Mesendoderm (in vitro differentiated cells): ENCODE data around the gene LYZL1.

Experiments
- DNase-seq: peaks from one replicate; pipeline ENCODE4 v3.0.0; 2013
- H2AK5ac ChIP-seq: 2 replicates; pipeline ENCODE4 v1.6.1; 2013; ENCODE audit warnings: low read length, inconsistent platforms
- H2BK120ac ChIP-seq: 2 replicates; pipeline ENCODE4 v1.6.1; 2013; ENCODE audit warnings: low read depth, mild to moderate bottlenecking, low read length, moderate library complexity, mixed read lengths
- H2BK15ac ChIP-seq: replicated peaks from 2 replicates; pipeline ENCODE4 v1.6.1; 2013; ENCODE audit warnings: low read depth, mild to moderate bottlenecking, moderate library complexity
- H2BK5ac ChIP-seq: 2 replicates; pipeline ENCODE4 v1.6.1; 2013; ENCODE audit warnings: low read length, inconsistent platforms
- H3K18ac ChIP-seq: 2 replicates; pipeline ENCODE4 v1.6.1; 2013; ENCODE audit warnings: mild to moderate bottlenecking, low read length, mixed read lengths
- H3K23ac ChIP-seq: one replicate; pipeline ENCODE4 v1.6.1; 2013; ENCODE audit warnings: low read length
- H3K27ac ChIP-seq: 2 replicates; pipeline ENCODE4 v1.5.1; 2013; ENCODE audit warnings: low read depth, mild to moderate bottlenecking, inconsistent platforms, low read length, moderate library complexity
- H3K27me3 ChIP-seq: 2 replicates; pipeline ENCODE4 v1.6.1; 2013; ENCODE audit warnings: low read length, control low read depth, mild to moderate bottlenecking, inconsistent platforms; ENCODE audit not compliant: insufficient read depth, poor library complexity
- H3K36me3 ChIP-seq: 2 replicates; pipeline ENCODE4 v1.6.1; 2013; ENCODE audit warnings: low read length, inconsistent platforms; ENCODE audit not compliant: control insufficient read depth, insufficient read depth
- H3K4ac ChIP-seq: one replicate; pipeline ENCODE4 v1.6.1; 2013; ENCODE audit warnings: low read depth, mild to moderate bottlenecking, low read length, moderate library complexity
- H3K4me1 ChIP-seq: 2 replicates; pipeline ENCODE4 v1.6.1; 2013; ENCODE audit warnings: low read depth, low read length, inconsistent platforms; ENCODE audit not compliant: control insufficient read depth
- H3K4me2 ChIP-seq: 2 replicates; pipeline ENCODE4 v1.6.1; 2013; ENCODE audit warnings: low read length
- H3K4me3 ChIP-seq: 2 replicates; pipeline ENCODE4 v1.5.1; 2013; ENCODE audit warnings: mild to moderate bottlenecking, low read length
- H3K56ac ChIP-seq: one replicate; pipeline ENCODE4 v1.6.1; 2013; ENCODE audit warnings: low read length
- H3K79me1 ChIP-seq: 2 replicates; pipeline ENCODE4 v1.6.1; 2013; ENCODE audit warnings: low read length, inconsistent platforms
- H3K79me2 ChIP-seq: 2 replicates; pipeline ENCODE4 v1.6.1; 2013; ENCODE audit warnings: mild to moderate bottlenecking, low read length; ENCODE audit not compliant: control insufficient read depth, insufficient read depth
- H3K9ac ChIP-seq: 2 replicates; pipeline ENCODE4 v1.6.1; 2013; ENCODE audit warnings: low read length, inconsistent platforms
- H4K5ac ChIP-seq: one replicate; pipeline ENCODE4 v1.6.1; 2013; ENCODE audit warnings: low read length
- H4K8ac ChIP-seq: one replicate; pipeline ENCODE4 v1.6.1; 2013; ENCODE audit warnings: low read depth, mild to moderate bottlenecking, control low read depth, low read length, moderate library complexity
- WGBS: extraction: QIAGEN DNeasy Blood & Tissue Kit; methylation state at CpG from one replicate; pipeline ENCODE4 v1.1.7; 2013; ENCODE audit warnings: low lambda C conversion rate, missing lambda C conversion rate; ENCODE audit not compliant: insufficient coverage; ENCODE audit errors: extremely low coverage; 5-methylcytosine and 5-hydroxymethylcytosine counted together

LYZL1 gene

DNA sequence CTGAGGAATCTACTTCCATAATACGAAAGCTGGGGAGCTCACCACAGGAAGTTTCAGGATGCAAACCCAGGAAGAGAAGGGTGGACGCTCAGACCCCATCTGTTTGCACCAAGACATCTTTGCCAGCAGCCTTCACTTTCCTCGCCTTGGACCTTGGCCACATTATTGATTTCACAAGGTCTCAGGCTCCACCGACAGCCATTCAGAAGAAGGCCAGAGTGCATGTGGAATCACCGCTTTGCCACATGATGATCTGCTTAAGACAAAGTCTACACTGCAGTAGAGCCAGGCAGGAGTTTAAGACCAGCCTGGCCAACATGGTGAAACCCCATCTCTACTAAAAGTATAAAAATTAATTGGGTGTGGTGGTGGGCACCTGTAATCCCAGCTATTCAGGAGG, 60.0 kb downstream of the LYZL1 start:
- Histone ChIP-seq H2AK5ac (no peak overlapping the region), H3K4ac (no peak overlapping the region)

DNA sequence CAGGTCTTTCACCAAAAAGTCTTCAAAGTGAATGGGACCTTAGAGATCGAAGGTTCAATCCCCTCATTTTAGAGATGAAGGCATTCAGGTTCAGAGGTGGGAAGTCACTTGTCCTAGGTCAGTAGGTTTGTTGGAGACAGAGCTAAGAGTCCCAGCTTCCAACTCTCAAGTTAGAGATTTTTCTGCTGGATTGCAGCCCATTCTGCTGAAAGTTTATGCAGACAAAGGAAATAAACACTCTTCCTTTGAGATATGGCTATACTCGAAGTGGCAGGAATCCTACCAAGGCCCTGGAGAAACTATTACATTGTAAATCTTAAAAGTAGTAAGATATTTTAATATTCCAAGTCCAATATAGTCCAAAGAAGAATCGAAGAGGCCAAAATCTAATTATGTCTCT, 64.4 kb downstream of the LYZL1 start:
- Histone ChIP-seq H2BK5ac (no peak overlapping the region), H3K27ac (no peak overlapping the region), H3K18ac (no peak overlapping the region), H3K4me1 (no peaks in the 10 kb centered on the region), H2BK15ac (no peak overlapping the region), H3K79me1 (no peaks in the 10 kb centered on the region), H3K36me3 (no peaks in the 10 kb centered on the region), H3K4ac (no peak overlapping the region), H3K9ac (no peak overlapping the region), H2AK5ac (no peak overlapping the region), H3K27me3 (no peaks in the 10 kb centered on the region), H4K5ac (no peak overlapping the region), H3K56ac (no peak overlapping the region), H3K4me2 (no peak overlapping the region), H3K4me3 (no peak overlapping the region), H3K79me2 (no peaks in the 10 kb centered on the region), H3K23ac (no peak overlapping the region), H2BK120ac (no peak overlapping the region), H4K8ac (no peak overlapping the region)
- no CpG with 5 or more reads among the region's 3 CpGs for WGBS
- no peak for DNase-seq

More for the DNA sequence above, 60.0 kb downstream of the LYZL1 start:
- H3K4me2 ChIP-seq: no peak overlapping the region
- H3K18ac ChIP-seq: no peak overlapping the region
- H3K27me3 ChIP-seq: no peaks in the 10 kb centered on the region
- no CpG with 5 or more reads among the region's 5 CpGs for WGBS
- H3K36me3 ChIP-seq: no peaks in the 10 kb centered on the region
- no peak overlapping the region for H2BK5ac ChIP-seq
- H3K23ac ChIP-seq: no peak overlapping the region
- H3K79me2 ChIP-seq: no peaks in the 10 kb centered on the region
- no peaks in the 10 kb centered on the region for H3K4me1 ChIP-seq
- H4K8ac ChIP-seq: no peak overlapping the region
- H2BK120ac ChIP-seq: no peak overlapping the region
- no peak overlapping the region for H3K56ac ChIP-seq
- no peak overlapping the region for H3K9ac ChIP-seq
- no peak overlapping the region for H3K27ac ChIP-seq
- H4K5ac ChIP-seq: no peak overlapping the region
- H3K4me3 ChIP-seq: no peak overlapping the region
- H3K79me1 ChIP-seq: no peaks in the 10 kb centered on the region
- no peak overlapping the region for H2BK15ac ChIP-seq
- no peak for DNase-seq

DNA sequence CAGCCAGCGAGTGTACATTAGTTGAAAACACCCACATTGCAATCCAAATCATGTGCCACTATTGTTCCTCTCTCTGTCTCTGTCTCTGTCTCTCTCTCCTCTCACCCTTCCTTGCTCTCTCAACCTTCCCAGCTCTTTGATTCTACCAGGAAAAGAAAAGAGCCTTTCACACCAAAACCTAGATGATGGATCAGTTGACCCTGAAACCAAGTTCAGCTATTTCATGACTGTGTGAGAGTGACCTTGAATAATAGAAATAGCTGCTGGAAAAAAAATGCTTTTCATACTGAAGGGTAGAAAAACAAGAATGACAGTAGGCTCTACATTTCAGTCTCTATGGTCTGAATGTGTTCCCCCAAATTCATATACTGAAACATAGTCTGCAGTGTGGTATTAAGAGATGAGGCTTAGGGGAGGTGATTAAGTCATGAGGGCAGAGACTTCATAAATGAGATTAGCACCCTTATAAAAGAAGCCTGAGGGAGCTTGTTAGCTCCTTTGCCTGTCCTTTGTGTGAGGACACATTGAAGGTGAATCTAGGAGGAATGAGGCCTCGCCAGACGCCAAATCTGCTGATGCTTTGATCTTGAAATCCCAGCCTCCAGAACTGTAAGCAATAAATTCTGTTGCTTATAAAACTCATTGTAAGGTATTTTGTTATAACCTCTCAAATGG, 65.2 kb downstream of the LYZL1 start:
- no peak for DNase-seq
- Histone ChIP-seq H4K8ac (no peak overlapping the region), H3K23ac (no peak overlapping the region), H3K9ac (no peak overlapping the region), H2AK5ac (no peak overlapping the region), H2BK5ac (no peak overlapping the region), H3K27me3 (no peaks in the 10 kb centered on the region), H3K79me2 (no peaks in the 10 kb centered on the region), H3K4me1 (no peaks in the 10 kb centered on the region), H3K79me1 (no peaks in the 10 kb centered on the region), H3K18ac (no peak overlapping the region), H3K4me3 (no peak overlapping the region), H3K4me2 (no peak overlapping the region), H3K36me3 (no peaks in the 10 kb centered on the region), H2BK120ac (no peak overlapping the region), H4K5ac (no peak overlapping the region), H2BK15ac (no peak overlapping the region), H3K4ac (no peak overlapping the region), H3K56ac (no peak overlapping the region), H3K27ac (no peak overlapping the region)
- WGBS: no CpG with 5 or more reads among the region's 3 CpGs

DNA sequence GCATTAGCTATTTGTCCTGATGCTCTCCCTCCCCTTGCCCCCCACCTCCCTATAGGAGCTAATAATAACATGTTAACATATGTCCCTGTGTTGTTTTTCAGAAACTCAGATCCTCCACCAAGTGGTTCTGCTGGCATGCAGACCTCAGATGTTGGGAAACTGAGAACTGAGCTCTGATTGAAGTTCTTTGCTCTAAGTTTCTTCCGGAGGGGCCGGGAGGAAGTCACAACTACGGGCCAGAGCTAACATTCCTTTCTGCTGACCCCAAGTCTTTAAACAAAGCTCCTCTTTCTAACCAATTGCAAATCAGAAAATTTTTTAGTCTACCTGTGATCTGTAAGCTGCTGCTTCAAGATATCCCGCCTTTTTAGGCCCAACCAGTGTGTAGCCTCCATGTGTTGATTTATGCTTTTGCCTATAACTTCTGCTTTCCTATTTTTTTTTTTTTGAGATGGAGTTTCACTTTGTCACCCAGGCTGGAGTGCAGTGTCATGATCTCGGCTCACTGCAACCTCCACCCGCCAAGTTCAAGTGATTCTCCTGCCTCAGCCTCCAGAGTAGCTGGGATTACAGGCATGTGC, 66.6 kb downstream of the LYZL1 start:
- no peaks in the 10 kb centered on the region for H3K79me1 ChIP-seq
- H3K27me3 ChIP-seq: no peaks in the 10 kb centered on the region
- H3K79me2 ChIP-seq: no peaks in the 10 kb centered on the region
- H3K9ac ChIP-seq: no peak overlapping the region
- H2BK5ac ChIP-seq: no peak overlapping the region
- no peak overlapping the region for H2AK5ac ChIP-seq
- DNase-seq: no peak
- no peak overlapping the region for H3K23ac ChIP-seq
- H3K4me3 ChIP-seq: no peak overlapping the region
- no peak overlapping the region for H3K4me2 ChIP-seq
- H4K5ac ChIP-seq: no peak overlapping the region
- no peak overlapping the region for H3K27ac ChIP-seq
- H3K36me3 ChIP-seq: no peaks in the 10 kb centered on the region
- H3K56ac ChIP-seq: no peak overlapping the region
- WGBS: no CpG with 5 or more reads among the region's 6 CpGs
- no peak overlapping the region for H4K8ac ChIP-seq
- H2BK120ac ChIP-seq: no peak overlapping the region
- no peak overlapping the region for H2BK15ac ChIP-seq
- no peak overlapping the region for H3K4ac ChIP-seq
- no peaks in the 10 kb centered on the region for H3K4me1 ChIP-seq
- H3K18ac ChIP-seq: no peak overlapping the region

DNA sequence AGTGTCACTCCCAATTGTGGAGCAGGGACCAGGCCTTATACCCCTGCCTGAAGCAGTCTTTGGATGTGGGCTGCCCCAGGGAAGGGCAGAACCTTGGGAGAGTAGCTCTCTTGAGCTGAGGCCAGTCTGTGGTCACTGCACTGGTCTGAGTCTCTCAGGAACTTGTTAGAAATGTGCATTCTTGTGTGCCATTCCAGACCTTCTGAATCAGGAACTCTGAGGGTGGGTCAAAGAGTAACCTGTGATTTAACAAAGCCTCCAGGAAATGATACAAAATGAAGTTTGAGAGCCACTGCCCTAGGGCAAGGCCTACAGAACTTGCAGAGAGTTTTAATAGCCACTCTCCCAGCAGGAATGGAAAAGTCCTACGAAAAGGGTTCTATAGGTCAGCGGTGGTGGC, 68.1 kb downstream of the LYZL1 start:
- Histone ChIP-seq H3K27ac (no peak overlapping the region), H2BK120ac (no peak overlapping the region), H3K4ac (no peak overlapping the region), H4K8ac (no peak overlapping the region), H3K4me3 (no peak overlapping the region), H2AK5ac (no peak overlapping the region), H3K36me3 (no peaks in the 10 kb centered on the region), H3K27me3 (no peaks in the 10 kb centered on the region), H3K56ac (no peak overlapping the region), H3K79me2 (no peaks in the 10 kb centered on the region), H3K23ac (no peak overlapping the region), H2BK15ac (no peak overlapping the region), H4K5ac (no peak overlapping the region), H3K79me1 (no peaks in the 10 kb centered on the region), H3K4me2 (no peak overlapping the region), H3K18ac (no peak overlapping the region), H3K4me1 (no peaks in the 10 kb centered on the region), H2BK5ac (no peak overlapping the region), H3K9ac (no peak overlapping the region)
- WGBS: no CpG with 5 or more reads among the region's 2 CpGs
- no peak for DNase-seq
